ENCODE data around the gene MAP1LC3B. TPM values are rescaled to one million over a fixed set of nuclear protein-coding genes. Genes with fewer than 3 reads are reported as not detected.

Gene MAP1LC3B
- total and polyA plus RNA-seq, 2 of the 8 experiments (the other 6 are each of a cell fraction or from before 2014, with no cell fraction given): 29.5 to 48.5 TPM

- Histone ChIP-seq H3K79me2 (ENCODE audit: control insufficient read depth in 1 of 2, insufficient read depth in 2 of 2, low read length in 2 of 2) (peaks cover 0 to 33% of the 10 kb centered on the region in 2 experiments; a peak in 1 of 4 replicates), H4K8ac (ENCODE audit: extremely low read depth, insufficient read depth, low read length) (no peak overlapping the region), H3K4ac (replicated peaks; ENCODE audit: insufficient read length, low read depth, low read length) (no peak overlapping the region), H4K20me1 (replicated peaks in 1 of 2; ENCODE audit: control insufficient read depth in 1 of 2, insufficient read depth in 2 of 2, low read length in 2 of 2) (peaks cover 4 to 17% of the 10 kb centered on the region in 2 experiments), H2BK120ac (replicated peaks; ENCODE audit: low read depth, low read length) (no peak overlapping the region), H3K23ac (ENCODE audit: insufficient read length) (no peak overlapping the region), H3K4me2 (ENCODE audit: insufficient read depth in 1 of 2, low read depth in 2 of 2, low read length in 2 of 2) (no peak overlapping the region), H3K18ac (ENCODE audit: extremely low read depth, low read length) (no peak overlapping the region), H2AK5ac (ENCODE audit: low read depth, low read length) (no peak overlapping the region), H3K23me2 (ENCODE audit: low read depth, low read length) (no peaks in the 10 kb centered on the region), H2AFZ (ENCODE audit: low read length) (no peak overlapping the region), H2BK15ac (ENCODE audit: low read length) (no peak overlapping the region), H3K9ac (replicated peaks in 1 of 4; ENCODE audit: extremely low read depth in 1 of 4, low read depth in 3 of 4, low read length in 3 of 4) (no peak overlapping the region), H3K79me1 (ENCODE audit: low read depth, low read length) (peaks cover 9% of the 10 kb centered on the region), H3K27ac (ENCODE audit: low read depth, low read length) (no peak overlapping the region), H3K27me3 (replicated peaks in 1 of 4; ENCODE audit: control insufficient read depth in 3 of 4, extremely low read depth in 1 of 4, insufficient read depth in 3 of 4, low read length in 3 of 4) (no peaks in the 10 kb centered on the region), H3K4me1 (replicated peaks in 1 of 4; ENCODE audit: control insufficient read depth in 3 of 4, insufficient read depth in 4 of 4, low read length in 3 of 4) (peaks cover 0 to 12% (median 0%) of the 10 kb centered on the region in 4 experiments; a peak in 3 of 7 replicates), H2BK20ac (ENCODE audit: low read length) (no peak overlapping the region), H2BK12ac (ENCODE audit: low read depth, low read length) (no peak overlapping the region), H2BK5ac (ENCODE audit: low read depth, low read length) (no peak overlapping the region), H3K56ac (replicated peaks; ENCODE audit: insufficient read length, low read depth, low read length) (no peak overlapping the region), H4K91ac (replicated peaks; ENCODE audit: insufficient read length, low read length) (no peak overlapping the region), H3K9me3 (ENCODE audit: insufficient read depth in 2 of 2, low read depth in 1 of 2, low read length in 1 of 2) (no peaks in the 10 kb centered on the region), H3K36me3 (ENCODE audit: control insufficient read depth in 2 of 4, insufficient read depth in 4 of 4, low read length in 3 of 4) (no peaks in the 10 kb centered on the region), H4K5ac (ENCODE audit: insufficient read length, low read depth, low read length) (no peak overlapping the region), H3K4me3 (ENCODE audit: extremely low read depth in 1 of 4, insufficient read depth in 2 of 4, low read depth in 3 of 4, low read length in 4 of 4) (no peak overlapping the region), H3K14ac (ENCODE audit: insufficient read length) (no peak overlapping the region)
- no peak for DNase-seq (ENCODE audit: low read depth in 1 of 2, low spot score in 2 of 2)
- FAIRE-seq: no peak
- 96% methylated on average over 5 of the region's 5 CpGs; no CpG with 5 or more reads in 1 of the 2 experiments for WGBS, 2 experiments (ENCODE audit: extremely low coverage in 1 of 2, insufficient coverage in 1 of 2, insufficient read length in 1 of 2, insufficient replicate concordance in 2 of 2, low coverage in 1 of 2, low lambda C conversion rate in 2 of 2, missing lambda C conversion rate in 1 of 2)
- CTCF ChIA-PET (ENCODE audit: partially characterized antibody): interaction anchor here (1.0 kb wide), 1 partner anchor 20 kb away, joined by 3 read pairs; no protein-coding TSS in a partner anchor
- POLR2A ChIA-PET (ENCODE audit: partially characterized antibody): no interaction called here
- no peak for TF ChIP-seq BCL11A (IDR thresholded peaks at IDR 0.05; ENCODE audit: low read depth in 2 of 2, low read length in 2 of 2)
- TF ChIP-seq, protein P1, sequence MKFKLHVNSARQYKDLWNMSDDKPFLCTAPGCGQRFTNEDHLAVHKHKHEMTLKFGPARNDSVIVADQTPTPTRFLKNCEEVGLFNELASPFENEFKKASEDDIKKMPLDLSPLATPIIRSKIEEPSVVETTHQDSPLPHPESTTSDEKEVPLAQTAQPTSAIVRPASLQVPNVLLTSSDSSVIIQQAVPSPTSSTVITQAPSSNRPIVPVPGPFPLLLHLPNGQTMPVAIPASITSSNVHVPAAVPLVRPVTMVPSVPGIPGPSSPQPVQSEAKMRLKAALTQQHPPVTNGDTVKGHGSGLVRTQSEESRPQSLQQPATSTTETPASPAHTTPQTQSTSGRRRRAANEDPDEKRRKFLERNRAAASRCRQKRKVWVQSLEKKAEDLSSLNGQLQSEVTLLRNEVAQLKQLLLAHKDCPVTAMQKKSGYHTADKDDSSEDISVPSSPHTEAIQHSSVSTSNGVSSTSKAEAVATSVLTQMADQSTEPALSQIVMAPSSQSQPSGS (IDR thresholded peaks at IDR 0.05; ENCODE audit: low read length): no peak
- no peak for TF ChIP-seq RBBP5 (IDR thresholded peaks at IDR 0.05; ENCODE audit: borderline replicate concordance, low read depth, low read length)
- TF ChIP-seq SAP30 (IDR thresholded peaks at IDR 0.05; ENCODE audit: insufficient read depth, insufficient replicate concordance, low read length): no peak
- no peak for TF ChIP-seq TAF7 (optimal IDR thresholded peaks at IDR 0.05; ENCODE audit: borderline replicate concordance, low read depth, low read length)
Observed at GRCh38 chr16:87368029-87368770, 23.9 kb upstream of the MAP1LC3B start.
